ENCODE data around the gene PPP2R1B. TPM values are rescaled to one million over a fixed set of nuclear protein-coding genes. Genes with fewer than 3 reads are reported as not detected.

The PPP2R1B gene
- total RNA-seq, 1 experiment from 2014 or later = 105 TPM

DNA sequence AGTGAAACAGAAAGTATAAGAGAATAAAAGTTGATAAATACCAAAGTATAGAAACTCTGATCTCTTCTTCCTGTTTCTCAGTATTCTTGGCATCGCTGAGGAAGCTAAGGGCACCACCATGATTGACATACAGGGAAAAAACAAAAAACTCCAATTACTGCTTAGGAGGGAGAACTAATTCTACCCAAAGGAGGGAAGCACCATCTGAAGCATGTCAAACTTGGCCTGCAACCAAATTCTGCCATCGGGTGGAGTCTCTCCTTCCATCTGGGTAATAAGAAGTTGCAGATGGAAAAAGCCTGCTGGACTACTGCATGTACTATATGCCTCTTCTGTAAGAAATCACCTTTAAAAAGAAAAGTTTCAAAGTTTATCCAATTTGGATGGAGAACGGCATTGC, 30.5 kb upstream of the PPP2R1B start:
- Histone ChIP-seq H3K79me2 (ENCODE audit: insufficient read depth, low read length) (no peaks in the 10 kb centered on the region), H2BK120ac (ENCODE audit: low read depth, low read length, poor library complexity, severe bottlenecking) (no peak overlapping the region), H3K27me3 (ENCODE audit: insufficient read depth, low read length) (no peaks in the 10 kb centered on the region), H2BK5ac (ENCODE audit: insufficient read length, low read length) (no peak overlapping the region), H4K91ac (ENCODE audit: insufficient read length, low read depth, low read length) (no peak overlapping the region), H3K4me1 (ENCODE audit: insufficient read depth, low read length) (no peaks in the 10 kb centered on the region), H3K27ac (ENCODE audit: insufficient read length, low read depth, low read length) (no peak overlapping the region), H3K79me1 (ENCODE audit: insufficient read depth, low read depth, low read length, poor library complexity, severe bottlenecking) (no peaks in the 10 kb centered on the region), H2BK12ac (ENCODE audit: insufficient read length, low read depth, low read length) (no peak overlapping the region), H2BK20ac (ENCODE audit: low read depth, low read length, poor library complexity, severe bottlenecking) (no peak overlapping the region), H3T11ph (ENCODE audit: low read length) (no peak overlapping the region), H3K56ac (ENCODE audit: insufficient read length, low read depth, low read length) (no peak overlapping the region), H3K23me2 (ENCODE audit: insufficient read length, low read depth, low read length, poor library complexity, severe bottlenecking) (no peaks in the 10 kb centered on the region), H3K18ac (ENCODE audit: insufficient read length, low read depth, low read length) (no peak overlapping the region), H4K5ac (ENCODE audit: insufficient read length, low read depth, low read length) (no peak overlapping the region), H3K9me3 (ENCODE audit: control insufficient read depth, low read depth, low read length) (no peaks in the 10 kb centered on the region), H3K14ac (ENCODE audit: insufficient read depth, low read length) (no peak overlapping the region), H4K20me1 (ENCODE audit: control insufficient read depth, insufficient read depth, insufficient read length) (no peaks in the 10 kb centered on the region), H2BK15ac (ENCODE audit: low read depth, low read length) (no peak overlapping the region), H3K4me2 (ENCODE audit: insufficient read depth, insufficient read length, low read length) (no peak overlapping the region), H4K8ac (replicated peaks; ENCODE audit: insufficient read length, low read depth, low read length) (no peak overlapping the region), H3K9ac (ENCODE audit: extremely low read depth, insufficient read length, low read length) (no peak overlapping the region), H3K23ac (ENCODE audit: insufficient read length, low read depth, low read length) (no peak overlapping the region), H3K4ac (ENCODE audit: low read depth, low read length) (no peak overlapping the region), H2AK5ac (ENCODE audit: insufficient read length, low read length) (no peak overlapping the region), H2AFZ (ENCODE audit: low read length) (no peak overlapping the region)
- Mint-ChIP-seq H3K27me3 (ENCODE audit: low read depth) (no peaks in the 10 kb centered on the region), H3K4me1 (peaks cover 0 to 8% of the 10 kb centered on the region in 2 experiments; a peak in 1 of 4 replicates), H3K27ac (no peak overlapping the region; a peak in 1 of 7 replicates), H3K36me3 (ENCODE audit: insufficient read depth in 1 of 3, low read depth in 3 of 3) (no peaks in the 10 kb centered on the region), H3K9me3 (no peaks in the 10 kb centered on the region), H3K4me3 (no peak overlapping the region)
- WGBS (ENCODE audit: extremely low coverage, insufficient read length, low lambda C conversion rate) = no CpG with 5 or more reads among the region's 3 CpGs
- DNase-seq = no peak
- TF ChIP-seq, protein P1, sequence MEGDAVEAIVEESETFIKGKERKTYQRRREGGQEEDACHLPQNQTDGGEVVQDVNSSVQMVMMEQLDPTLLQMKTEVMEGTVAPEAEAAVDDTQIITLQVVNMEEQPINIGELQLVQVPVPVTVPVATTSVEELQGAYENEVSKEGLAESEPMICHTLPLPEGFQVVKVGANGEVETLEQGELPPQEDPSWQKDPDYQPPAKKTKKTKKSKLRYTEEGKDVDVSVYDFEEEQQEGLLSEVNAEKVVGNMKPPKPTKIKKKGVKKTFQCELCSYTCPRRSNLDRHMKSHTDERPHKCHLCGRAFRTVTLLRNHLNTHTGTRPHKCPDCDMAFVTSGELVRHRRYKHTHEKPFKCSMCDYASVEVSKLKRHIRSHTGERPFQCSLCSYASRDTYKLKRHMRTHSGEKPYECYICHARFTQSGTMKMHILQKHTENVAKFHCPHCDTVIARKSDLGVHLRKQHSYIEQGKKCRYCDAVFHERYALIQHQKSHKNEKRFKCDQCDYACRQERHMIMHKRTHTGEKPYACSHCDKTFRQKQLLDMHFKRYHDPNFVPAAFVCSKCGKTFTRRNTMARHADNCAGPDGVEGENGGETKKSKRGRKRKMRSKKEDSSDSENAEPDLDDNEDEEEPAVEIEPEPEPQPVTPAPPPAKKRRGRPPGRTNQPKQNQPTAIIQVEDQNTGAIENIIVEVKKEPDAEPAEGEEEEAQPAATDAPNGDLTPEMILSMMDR (conservative IDR thresholded peaks at IDR 0.05) = no peak
